ENCODE measurements around the gene TMA7. TPM values are rescaled to one million over a fixed set of nuclear protein-coding genes. Genes with fewer than 3 reads are reported as not detected.

The TMA7 gene
- total and polyA plus RNA-seq, 2 donors from 2014 or later (not counting 2 experiments from before 2014, with no cell fraction given) = 417 to 616 TPM

Other genes with a start within 250 kb of the TMA7 start
- 0.27 TPM in 1 of 2 replicates, not detected in the other for gene CAMP, start 216.8 kb upstream of the TMA7 start, total RNA-seq
- 0.38 TPM in 1 of 2 replicates, not detected in the other for gene CAMP, start 216.8 kb upstream of the TMA7 start, polyA plus RNA-seq
- gene ZNF589, start 199.2 kb upstream of the TMA7 start, total RNA-seq = 10.0 and 10.5 TPM in 2 replicates
- 6.2 and 6.4 TPM in 2 replicates for gene ZNF589, start 199.2 kb upstream of the TMA7 start, polyA plus RNA-seq
- 25.7 and 30.4 TPM in 2 replicates for gene NME6, start 138.9 kb upstream of the TMA7 start, total RNA-seq
- gene NME6, start 138.9 kb upstream of the TMA7 start, polyA plus RNA-seq = 29.2 and 32.8 TPM in 2 replicates
- gene SPINK8, start 106.6 kb upstream of the TMA7 start, total RNA-seq = not detected in 2 replicates
- gene SPINK8, start 106.6 kb upstream of the TMA7 start, polyA plus RNA-seq = not detected in 2 replicates
- gene FBXW12, start 68.0 kb upstream of the TMA7 start, total RNA-seq = not detected in 2 replicates
- not detected in 2 replicates for gene FBXW12, start 68.0 kb upstream of the TMA7 start, polyA plus RNA-seq
- gene PLXNB1, start 10.2 kb upstream of the TMA7 start, total RNA-seq = 67.8 and 73.4 TPM in 2 replicates
- 40.1 and 40.6 TPM in 2 replicates for gene PLXNB1, start 10.2 kb upstream of the TMA7 start, polyA plus RNA-seq
- gene CCDC51, start 138 bp upstream of the TMA7 start, total RNA-seq = 30.3 and 31.1 TPM in 2 replicates
- 29.5 and 33.2 TPM in 2 replicates for gene CCDC51, start 138 bp upstream of the TMA7 start, polyA plus RNA-seq
- gene ATRIP, start 6.5 kb downstream of the TMA7 start, total RNA-seq = 11.6 and 14.4 TPM in 2 replicates
- gene ATRIP, start 6.5 kb downstream of the TMA7 start, polyA plus RNA-seq = 9.2 and 11.4 TPM in 2 replicates
- gene SHISA5, start 63.9 kb downstream of the TMA7 start, total RNA-seq = 262 and 284 TPM in 2 replicates
- 280 TPM in 2 replicates for gene SHISA5, start 63.9 kb downstream of the TMA7 start, polyA plus RNA-seq
- gene PFKFB4, start 116.5 kb downstream of the TMA7 start, total RNA-seq = 22.9 and 53.4 TPM in 2 replicates
- 13.7 and 25.1 TPM in 2 replicates for gene PFKFB4, start 116.5 kb downstream of the TMA7 start, polyA plus RNA-seq
- gene UCN2, start 123.5 kb downstream of the TMA7 start, total RNA-seq = 18.8 and 35.4 TPM in 2 replicates
- gene UCN2, start 123.5 kb downstream of the TMA7 start, polyA plus RNA-seq = 18.9 and 26.5 TPM in 2 replicates
- gene COL7A1, start 155.1 kb downstream of the TMA7 start, total RNA-seq = 306 and 607 TPM in 2 replicates
- gene COL7A1, start 155.1 kb downstream of the TMA7 start, polyA plus RNA-seq = 306 and 665 TPM in 2 replicates
- gene UQCRC1, start 169.4 kb downstream of the TMA7 start, total RNA-seq = 400 and 414 TPM in 2 replicates
- gene UQCRC1, start 169.4 kb downstream of the TMA7 start, polyA plus RNA-seq = 369 and 377 TPM in 2 replicates
- 0.25 TPM in 1 of 2 replicates, not detected in the other for gene TMEM89, start 181.5 kb downstream of the TMA7 start, total RNA-seq
- gene TMEM89, start 181.5 kb downstream of the TMA7 start, polyA plus RNA-seq = 0.08 TPM in 1 of 2 replicates, not detected in the other
- gene SLC26A6, start 195.2 kb downstream of the TMA7 start, total RNA-seq = 34.5 and 42.9 TPM in 2 replicates
- gene SLC26A6, start 195.2 kb downstream of the TMA7 start, polyA plus RNA-seq = 32.1 and 34.2 TPM in 2 replicates
- 0.78 and 0.99 TPM in 2 replicates for gene CELSR3, start 222.6 kb downstream of the TMA7 start, total RNA-seq
- gene CELSR3, start 222.6 kb downstream of the TMA7 start, polyA plus RNA-seq = 0.42 and 0.46 TPM in 2 replicates
- 18.6 and 20.9 TPM in 2 replicates for gene NCKIPSD, start 245.7 kb downstream of the TMA7 start, total RNA-seq
- 12.5 and 14.4 TPM in 2 replicates for gene NCKIPSD, start 245.7 kb downstream of the TMA7 start, polyA plus RNA-seq

Data from foreskin keratinocyte (primary cell).